Chondrocyte (in vitro differentiated cells): ENCODE results near the gene PTGIR. TPM values are rescaled to one million over a fixed set of nuclear protein-coding genes. Genes with fewer than 3 reads are reported as not detected.

Experiments
- DNase-seq: peaks from one replicate; pipeline ENCODE4 v3.0.0; 2021; ENCODE audit warnings: mixed read lengths, low spot score
- H3K27ac Mint-ChIP-seq: one replicate; pipeline ENCODE4 v1.8.0; 2021; ENCODE audit warnings: mild to moderate bottlenecking, moderate library complexity, mixed read lengths; ENCODE audit not compliant: unreplicated experiment
- H3K27me3 Mint-ChIP-seq: 2 replicates; pipeline ENCODE4 v1.8.0; 2021; ENCODE audit warnings: low read depth, mixed read lengths
- H3K36me3 Mint-ChIP-seq: 2 replicates; pipeline ENCODE4 v1.8.0; 2021; ENCODE audit warnings: low read depth, mixed read lengths
- H3K4me1 Mint-ChIP-seq: 2 replicates; pipeline ENCODE4 v1.8.0; 2021; ENCODE audit warnings: low read depth, mild to moderate bottlenecking, mixed read lengths
- H3K4me3 Mint-ChIP-seq: one replicate; pipeline ENCODE4 v1.8.0; 2021; ENCODE audit warnings: mild to moderate bottlenecking, moderate library complexity, mixed read lengths; ENCODE audit not compliant: unreplicated experiment
- H3K9me3 Mint-ChIP-seq: 2 replicates; pipeline ENCODE4 v1.8.0; 2021; ENCODE audit warnings: low read depth, mixed read lengths
- total RNA-seq: library from RNA; stranded (reverse); gene quantifications from 3 replicates; pipeline ENCODE4 v1.2.1, GENCODE V29; 2021
- TF ChIP-seq, protein P1 (sequence below): fragments of 200-600 bp; sonication (generic); IDR thresholded peaks from 2 replicates; pipeline ENCODE4 v1.5.0; 2021; ENCODE audit warnings: antibody characterized with exemption, mild to moderate bottlenecking, moderate library complexity

PTGIR gene
- total RNA-seq, 1 donor from 2014 or later, result 2.4 TPM

- peak overlapping the region; percentile 57 for H3K27ac Mint-ChIP-seq
- no peaks in the 10 kb centered on the region for H3K36me3 Mint-ChIP-seq
- TF ChIP-seq, protein P1, sequence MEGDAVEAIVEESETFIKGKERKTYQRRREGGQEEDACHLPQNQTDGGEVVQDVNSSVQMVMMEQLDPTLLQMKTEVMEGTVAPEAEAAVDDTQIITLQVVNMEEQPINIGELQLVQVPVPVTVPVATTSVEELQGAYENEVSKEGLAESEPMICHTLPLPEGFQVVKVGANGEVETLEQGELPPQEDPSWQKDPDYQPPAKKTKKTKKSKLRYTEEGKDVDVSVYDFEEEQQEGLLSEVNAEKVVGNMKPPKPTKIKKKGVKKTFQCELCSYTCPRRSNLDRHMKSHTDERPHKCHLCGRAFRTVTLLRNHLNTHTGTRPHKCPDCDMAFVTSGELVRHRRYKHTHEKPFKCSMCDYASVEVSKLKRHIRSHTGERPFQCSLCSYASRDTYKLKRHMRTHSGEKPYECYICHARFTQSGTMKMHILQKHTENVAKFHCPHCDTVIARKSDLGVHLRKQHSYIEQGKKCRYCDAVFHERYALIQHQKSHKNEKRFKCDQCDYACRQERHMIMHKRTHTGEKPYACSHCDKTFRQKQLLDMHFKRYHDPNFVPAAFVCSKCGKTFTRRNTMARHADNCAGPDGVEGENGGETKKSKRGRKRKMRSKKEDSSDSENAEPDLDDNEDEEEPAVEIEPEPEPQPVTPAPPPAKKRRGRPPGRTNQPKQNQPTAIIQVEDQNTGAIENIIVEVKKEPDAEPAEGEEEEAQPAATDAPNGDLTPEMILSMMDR, result peak; percentile 27
- peak overlapping the region; percentile 35 for H3K4me3 Mint-ChIP-seq
- no peaks in the 10 kb centered on the region for H3K27me3 Mint-ChIP-seq
- no peak for DNase-seq
- peaks cover 56% of the 10 kb centered on the region for H3K4me1 Mint-ChIP-seq
- no peaks in the 10 kb centered on the region for H3K9me3 Mint-ChIP-seq
Observed at GRCh38 chr19:46621191-46622117, 3.4 kb downstream of the PTGIR start.

DNA sequence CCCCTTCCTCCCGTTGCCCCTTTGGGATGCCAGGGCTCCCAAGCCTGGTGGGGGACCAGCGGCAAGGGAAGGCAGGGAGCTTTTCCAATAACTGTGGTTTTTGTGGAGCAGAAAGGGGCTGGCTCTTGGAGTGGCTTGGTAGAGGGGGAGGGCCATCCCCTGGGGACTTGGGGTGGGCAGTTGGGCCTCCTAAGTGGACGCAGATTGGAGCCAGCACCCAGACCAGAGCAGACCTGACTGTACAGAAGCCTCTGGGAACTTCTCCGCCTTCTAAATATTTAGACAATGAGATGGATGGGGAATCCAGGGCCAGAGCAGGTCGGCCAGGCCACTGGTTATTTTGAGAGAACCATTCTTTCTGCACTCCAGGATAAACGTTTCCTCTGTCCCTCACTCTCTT, 4.2 kb downstream of the PTGIR start:
- Mint-ChIP-seq H3K27ac (peak overlapping the region; percentile 57), H3K27me3 (no peaks in the 10 kb centered on the region), H3K36me3 (no peaks in the 10 kb centered on the region), H3K4me1 (peaks cover 53% of the 10 kb centered on the region), H3K9me3 (no peaks in the 10 kb centered on the region), H3K4me3 (peak overlapping the region; percentile 35)
- no peak for DNase-seq
- TF ChIP-seq, protein P1, result no peak

GRCh38 chr19:46620267-46620666, 4.6 kb downstream of the PTGIR start:
- no peak overlapping the region for H3K27ac Mint-ChIP-seq
- H3K27me3 Mint-ChIP-seq, result no peaks in the 10 kb centered on the region
- DNase-seq, result no peak
- TF ChIP-seq, protein P1, result no peak
- H3K4me1 Mint-ChIP-seq, result peaks cover 49% of the 10 kb centered on the region
- no peak overlapping the region for H3K4me3 Mint-ChIP-seq
- H3K36me3 Mint-ChIP-seq, result no peaks in the 10 kb centered on the region
- no peaks in the 10 kb centered on the region for H3K9me3 Mint-ChIP-seq

DNA sequence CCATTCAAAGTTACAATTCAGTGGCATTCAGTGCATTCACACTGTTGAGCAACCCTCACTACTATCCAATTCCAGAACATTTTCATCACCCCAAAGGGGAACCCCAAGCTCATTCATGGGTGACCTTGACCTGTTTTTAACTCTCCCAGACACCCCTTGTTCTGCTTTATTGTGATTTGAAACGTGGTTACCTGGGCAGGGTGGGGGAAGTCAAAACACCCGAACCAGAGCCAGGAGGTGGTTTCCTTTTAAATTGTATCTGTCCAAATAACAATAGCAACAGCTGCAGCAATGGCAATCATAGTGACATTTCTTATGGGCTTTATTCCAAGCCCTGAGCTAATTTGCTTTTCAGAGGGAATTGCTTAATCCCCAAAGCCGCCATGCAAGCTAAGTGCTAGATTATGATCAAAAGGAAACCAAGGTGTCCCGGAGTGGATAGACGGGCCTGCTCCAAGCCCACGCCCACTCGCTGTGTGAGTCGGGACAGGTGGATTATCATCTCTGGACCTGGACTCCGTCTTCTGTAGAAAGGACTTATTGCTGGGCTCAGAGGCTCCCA, 6.1 kb downstream of the PTGIR start:
- no peaks in the 10 kb centered on the region for H3K27me3 Mint-ChIP-seq
- no peak for DNase-seq
- H3K4me3 Mint-ChIP-seq, result no peak overlapping the region
- TF ChIP-seq, protein P1, result no peak
- H3K9me3 Mint-ChIP-seq, result no peaks in the 10 kb centered on the region
- no peak overlapping the region for H3K27ac Mint-ChIP-seq
- H3K4me1 Mint-ChIP-seq, result peaks cover 43% of the 10 kb centered on the region
- no peaks in the 10 kb centered on the region for H3K36me3 Mint-ChIP-seq

DNA sequence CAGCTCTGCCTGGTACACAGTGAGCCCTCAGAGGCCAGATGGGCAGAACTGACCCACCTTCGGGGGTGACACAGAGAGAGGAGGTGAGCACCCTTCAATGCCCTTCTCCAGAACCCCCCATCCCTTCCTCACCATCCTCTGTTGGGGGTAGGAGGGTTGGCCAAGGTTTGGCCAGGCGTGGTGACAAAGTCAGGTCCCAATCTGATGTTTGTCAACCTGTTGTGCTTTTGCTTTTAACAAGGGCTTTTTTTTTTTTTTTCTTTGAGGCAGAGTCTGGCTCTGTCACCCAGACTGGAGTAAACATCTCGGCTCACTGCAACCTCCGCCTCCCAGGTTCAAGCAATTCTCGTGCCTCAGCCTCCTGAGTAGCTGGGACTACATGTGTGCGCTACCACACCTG, 7.3 kb downstream of the PTGIR start:
- TF ChIP-seq, protein P1, result no peak
- no peaks in the 10 kb centered on the region for H3K27me3 Mint-ChIP-seq
- H3K4me1 Mint-ChIP-seq, result peaks cover 42% of the 10 kb centered on the region
- no peak overlapping the region for H3K4me3 Mint-ChIP-seq
- no peaks in the 10 kb centered on the region for H3K9me3 Mint-ChIP-seq
- DNase-seq, result no peak
- H3K27ac Mint-ChIP-seq, result no peak overlapping the region
- H3K36me3 Mint-ChIP-seq, result no peaks in the 10 kb centered on the region
